ENCODE results near the gene PTP4A1.
"Not testable (repeated sequence)": the region's sequence is repeated elsewhere in the genome, so short reads cannot be mapped to it uniquely, and the experiment has no call there.

PTP4A1 gene

DNA sequence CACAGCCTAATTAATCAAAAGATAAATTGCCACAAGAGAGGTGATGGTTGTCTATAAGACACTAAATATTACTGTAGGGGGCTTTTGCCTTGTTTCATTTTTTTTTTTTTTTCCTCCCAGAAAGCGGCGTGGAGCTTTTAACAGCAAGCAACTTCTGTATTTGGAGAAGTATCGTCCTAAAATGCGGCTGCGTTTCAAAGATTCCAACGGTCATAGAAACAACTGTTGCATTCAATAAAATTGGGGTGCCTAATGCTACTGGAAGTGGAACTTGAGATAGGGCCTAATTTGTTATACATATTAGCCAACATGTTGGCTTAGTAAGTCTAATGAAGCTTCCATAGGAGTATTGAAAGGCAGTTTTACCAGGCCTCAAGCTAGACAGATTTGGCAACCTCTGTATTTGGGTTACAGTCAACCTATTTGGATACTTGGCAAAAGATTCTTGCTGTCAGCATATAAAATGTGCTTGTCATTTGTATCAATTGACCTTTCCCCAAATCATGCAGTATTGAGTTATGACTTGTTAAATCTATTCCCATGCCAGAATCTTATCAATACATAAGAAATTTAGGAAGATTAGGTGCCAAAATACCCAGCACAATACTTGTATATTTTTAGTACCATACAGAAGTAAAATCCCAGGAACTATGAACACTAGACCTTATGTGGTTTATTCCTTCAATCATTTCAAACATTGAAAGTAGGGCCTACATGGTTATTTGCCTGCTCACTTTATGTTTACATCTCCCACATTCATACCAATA, 7.8 kb downstream of the PTP4A1 start:
- in situ Hi-C loops (cut with MboI; ENCODE audit: low sequenced_read_pairs, unreplicated experiment) = no loop called here

DNA sequence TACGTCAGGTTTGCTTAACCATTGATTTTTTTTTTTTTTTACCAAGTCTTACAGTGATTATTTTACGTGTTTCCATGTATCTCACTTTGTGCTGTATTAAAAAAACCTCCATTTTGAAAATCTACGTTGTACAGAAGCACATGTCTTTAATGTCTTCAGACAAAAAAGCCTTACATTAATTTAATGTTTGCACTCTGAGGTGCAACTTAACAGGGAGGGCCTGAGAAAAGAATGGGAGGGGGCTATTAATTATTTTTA, 8.4 kb downstream of the PTP4A1 start:
- DNase-seq (ENCODE audit: low spot score) = no peak
- TF ChIP-seq, protein P1, sequence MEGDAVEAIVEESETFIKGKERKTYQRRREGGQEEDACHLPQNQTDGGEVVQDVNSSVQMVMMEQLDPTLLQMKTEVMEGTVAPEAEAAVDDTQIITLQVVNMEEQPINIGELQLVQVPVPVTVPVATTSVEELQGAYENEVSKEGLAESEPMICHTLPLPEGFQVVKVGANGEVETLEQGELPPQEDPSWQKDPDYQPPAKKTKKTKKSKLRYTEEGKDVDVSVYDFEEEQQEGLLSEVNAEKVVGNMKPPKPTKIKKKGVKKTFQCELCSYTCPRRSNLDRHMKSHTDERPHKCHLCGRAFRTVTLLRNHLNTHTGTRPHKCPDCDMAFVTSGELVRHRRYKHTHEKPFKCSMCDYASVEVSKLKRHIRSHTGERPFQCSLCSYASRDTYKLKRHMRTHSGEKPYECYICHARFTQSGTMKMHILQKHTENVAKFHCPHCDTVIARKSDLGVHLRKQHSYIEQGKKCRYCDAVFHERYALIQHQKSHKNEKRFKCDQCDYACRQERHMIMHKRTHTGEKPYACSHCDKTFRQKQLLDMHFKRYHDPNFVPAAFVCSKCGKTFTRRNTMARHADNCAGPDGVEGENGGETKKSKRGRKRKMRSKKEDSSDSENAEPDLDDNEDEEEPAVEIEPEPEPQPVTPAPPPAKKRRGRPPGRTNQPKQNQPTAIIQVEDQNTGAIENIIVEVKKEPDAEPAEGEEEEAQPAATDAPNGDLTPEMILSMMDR (IDR thresholded peaks at IDR 0.05; ENCODE audit: borderline replicate concordance, control extremely low read depth, extremely low read depth, insufficient read depth, missing control alignments) = no peak
- in situ Hi-C loops (cut with MboI; ENCODE audit: low sequenced_read_pairs, unreplicated experiment) = no loop called here

More for the DNA sequence above, 7.8 kb downstream of the PTP4A1 start:
- no peak for DNase-seq (ENCODE audit: low spot score)
- TF ChIP-seq, protein P1 (IDR thresholded peaks at IDR 0.05; ENCODE audit: borderline replicate concordance, control extremely low read depth, extremely low read depth, insufficient read depth, missing control alignments) = no peak

DNA sequence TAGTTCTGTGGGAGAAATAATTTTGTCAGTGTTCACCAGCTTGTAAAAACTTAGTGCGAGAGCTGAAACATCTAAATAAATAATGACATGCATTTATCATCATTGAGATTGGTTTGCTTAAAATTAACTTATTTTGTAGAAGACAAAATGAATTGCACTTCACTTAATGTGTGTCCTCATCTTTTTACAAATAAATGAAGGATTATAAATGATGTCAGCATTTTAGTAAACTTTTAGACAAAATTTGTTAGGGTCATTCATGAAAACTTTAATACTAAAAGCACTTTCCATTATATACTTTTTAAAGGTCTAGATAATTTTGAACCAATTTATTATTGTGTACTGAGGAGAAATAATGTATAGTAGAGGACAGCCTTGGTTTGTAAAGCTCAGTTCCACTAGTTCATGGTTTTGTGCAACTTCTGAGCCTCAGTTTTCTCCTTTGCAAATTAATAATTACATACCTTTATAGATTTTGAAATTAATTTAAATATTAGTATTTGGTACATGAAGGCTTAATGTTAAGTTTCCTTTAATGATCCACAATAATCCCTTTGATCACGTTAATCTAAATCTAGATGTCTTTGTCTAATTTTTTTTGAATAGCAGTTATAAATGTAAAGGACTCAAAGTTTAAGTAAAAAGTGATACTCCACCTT, 9.2 kb downstream of the PTP4A1 start:
- no peak for DNase-seq (ENCODE audit: low spot score)
- TF ChIP-seq, protein P1 (IDR thresholded peaks at IDR 0.05; ENCODE audit: borderline replicate concordance, control extremely low read depth, extremely low read depth, insufficient read depth, missing control alignments) = no peak
- in situ Hi-C loops (cut with MboI; ENCODE audit: low sequenced_read_pairs, unreplicated experiment) = no loop called here

GRCh38 chr6:63582579-63583231, 10.4 kb downstream of the PTP4A1 start:
- in situ Hi-C loops (cut with MboI; ENCODE audit: low sequenced_read_pairs, unreplicated experiment) = no loop called here
- DNase-seq (ENCODE audit: low spot score) = no peak
- TF ChIP-seq, protein P1 (IDR thresholded peaks at IDR 0.05; ENCODE audit: borderline replicate concordance, control extremely low read depth, extremely low read depth, insufficient read depth, missing control alignments) = no peak

GRCh38 chr6:63584125-63584514, 11.8 kb downstream of the PTP4A1 start:
- in situ Hi-C loops (cut with MboI; ENCODE audit: low sequenced_read_pairs, unreplicated experiment) = no loop called here
- TF ChIP-seq, protein P1 (IDR thresholded peaks at IDR 0.05; ENCODE audit: borderline replicate concordance, control extremely low read depth, extremely low read depth, insufficient read depth, missing control alignments) = no peak
- DNase-seq (ENCODE audit: low spot score) = no peak

DNA sequence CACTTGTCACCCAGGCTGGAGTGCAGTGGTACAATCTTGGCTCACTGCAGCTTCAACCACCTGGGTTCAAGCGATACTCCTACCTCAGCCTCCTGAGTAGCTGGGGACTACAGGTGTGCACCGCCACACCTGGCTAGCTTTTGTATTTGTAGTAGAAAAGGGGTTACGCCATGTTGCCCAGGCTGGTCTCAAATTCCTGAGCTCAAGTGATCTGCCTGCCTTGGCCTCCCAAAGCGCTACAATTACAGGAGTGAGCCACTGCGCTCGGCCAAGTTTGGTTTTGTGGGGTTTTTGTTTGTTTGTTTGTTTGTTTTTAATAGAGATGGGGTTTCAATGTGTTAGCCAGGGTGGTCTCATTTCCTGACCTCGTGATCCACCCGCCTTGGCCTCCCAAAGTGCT, 12.3 kb downstream of the PTP4A1 start:
- TF ChIP-seq, protein P1 (IDR thresholded peaks at IDR 0.05; ENCODE audit: borderline replicate concordance, control extremely low read depth, extremely low read depth, insufficient read depth, missing control alignments) = no peak
- no peak for DNase-seq (ENCODE audit: low spot score)
- in situ Hi-C loops (cut with MboI; ENCODE audit: low sequenced_read_pairs, unreplicated experiment) = no loop called here

GRCh38 chr6:63585652-63586051, 13.4 kb downstream of the PTP4A1 start:
- DNase-seq (ENCODE audit: low spot score); in situ Hi-C loops (cut with MboI; ENCODE audit: low sequenced_read_pairs, unreplicated experiment): not testable (repeated sequence)

Data from GM13976 (cell line).